HepG2 (cell line): ENCODE results near the gene TICAM2. TPM values are rescaled to one million over a fixed set of nuclear protein-coding genes. Genes with fewer than 3 reads are reported as not detected.

Experiments
- ATF2 ChIP-seq: sonication (generic); formaldehyde crosslinking; IDR thresholded peaks from 2 replicates; pipeline ENCODE4 v1.4.0; 2020; ENCODE audit warnings: missing genetic modification reagents
- CENPBD1 ChIP-seq: sonication (generic); formaldehyde crosslinking; IDR thresholded peaks from 2 replicates; pipeline ENCODE4 v1.8.0; 2022; ENCODE audit warnings: missing genetic modification reagents, low read depth, mild to moderate bottlenecking, borderline replicate concordance
- ELF1 ChIP-seq: sonication (generic); formaldehyde crosslinking; IDR thresholded peaks from 2 replicates; pipeline ENCODE4 v1.4.0; 2020; ENCODE audit warnings: missing genetic modification reagents
- IKZF5 ChIP-seq: IDR thresholded peaks from 2 replicates; pipeline ENCODE4 v1.6.1; 2018; ENCODE audit warnings: missing genetic modification reagents, mild to moderate bottlenecking, missing compliant biosample characterization
- MAFG ChIP-seq: sonication (generic); formaldehyde crosslinking; IDR thresholded peaks from 2 replicates; pipeline ENCODE4 v1.5.1; 2020; ENCODE audit warnings: mild to moderate bottlenecking, missing genetic modification reagents
- MIER3 ChIP-seq: IDR thresholded peaks from 2 replicates; pipeline ENCODE4 v1.6.1; 2016; ENCODE audit warnings: missing compliant biosample characterization, borderline replicate concordance
- MLX ChIP-seq: IDR thresholded peaks from 2 replicates; pipeline ENCODE4 v1.6.1; 2016
- MYC ChIP-seq: sonication (generic); formaldehyde crosslinking; IDR thresholded peaks from 2 replicates; pipeline ENCODE4 v1.9.0; 2021; ENCODE audit warnings: missing genetic modification reagents, borderline replicate concordance
- NFKBIZ ChIP-seq: IDR thresholded peaks from 2 replicates; pipeline ENCODE4 v1.6.1; 2018; ENCODE audit warnings: missing genetic modification reagents, missing compliant biosample characterization
- STAT5B ChIP-seq: sonication (generic); formaldehyde crosslinking; IDR thresholded peaks from 2 replicates; pipeline ENCODE4 v1.4.0; 2020; ENCODE audit warnings: missing genetic modification reagents
- ZBTB2 ChIP-seq: sonication (generic); formaldehyde crosslinking; IDR thresholded peaks from 2 replicates; pipeline ENCODE4 v1.8.0; 2022; ENCODE audit warnings: low read depth, missing genetic modification reagents
- ZBTB20 ChIP-seq: sonication (generic); formaldehyde crosslinking; IDR thresholded peaks from 2 replicates; pipeline ENCODE4 v1.8.1; 2023; ENCODE audit warnings: missing genetic modification reagents, low read depth, mild to moderate bottlenecking, borderline replicate concordance
- ZBTB33 ChIP-seq: sonication (generic); formaldehyde crosslinking; IDR thresholded peaks from 2 replicates; pipeline ENCODE4 v1.4.0; 2020; ENCODE audit warnings: missing genetic modification reagents
- ZFP41 ChIP-seq: sonication (generic); formaldehyde crosslinking; IDR thresholded peaks from 2 replicates; pipeline ENCODE4 v1.4.0; 2020; ENCODE audit warnings: mild to moderate bottlenecking, missing genetic modification reagents, borderline replicate concordance
- ZMAT3 ChIP-seq: sonication (generic); formaldehyde crosslinking; conservative IDR thresholded peaks from 2 replicates; pipeline ENCODE4 v1.7.0; 2021; ENCODE audit warnings: missing genetic modification reagents
- ZMYM2 ChIP-seq: sonication (generic); formaldehyde crosslinking; IDR thresholded peaks from 2 replicates; pipeline ENCODE4 v1.8.0; 2022; ENCODE audit warnings: mild to moderate bottlenecking, missing genetic modification reagents
- ZNF205 ChIP-seq: IDR thresholded peaks from 2 replicates; pipeline ENCODE4 v1.6.1; 2018; ENCODE audit warnings: missing biosample characterization, missing genetic modification reagents
- ZNF652 ChIP-seq: IDR thresholded peaks from 2 replicates; pipeline ENCODE4 v1.6.1; 2016; ENCODE audit warnings: low read depth, borderline replicate concordance
- ZNF660 ChIP-seq: sonication (generic); formaldehyde crosslinking; IDR thresholded peaks from 2 replicates; pipeline ENCODE4 v1.5.1; 2020; ENCODE audit warnings: mild to moderate bottlenecking, low read depth, missing genetic modification reagents, borderline replicate concordance
- ZNF720 ChIP-seq: sonication (generic); formaldehyde crosslinking; IDR thresholded peaks from 2 replicates; pipeline ENCODE4 v1.4.0; 2020; ENCODE audit warnings: missing genetic modification reagents
- ZNF775 ChIP-seq: sonication (generic); formaldehyde crosslinking; IDR thresholded peaks from 2 replicates; pipeline ENCODE4 v1.4.0; 2020; ENCODE audit warnings: missing genetic modification reagents, mild to moderate bottlenecking, moderate library complexity, borderline replicate concordance
- ZSCAN22 ChIP-seq: sonication (generic); formaldehyde crosslinking; IDR thresholded peaks from 2 replicates; pipeline ENCODE4 v1.4.0; 2020; ENCODE audit warnings: mild to moderate bottlenecking, missing genetic modification reagents
- polyA plus RNA-seq, 8 experiments: library from polyadenylated mRNA; depleted of rRNA in 3 of 8; stranded (reverse) in 7 of 8; unstranded in 1 of 8; fragments of >200 nt; fragmentation: Illumina TruSeq in 4 of 8; extraction: Trizol in 4 of 8; gene quantifications; 2 replicates each; pipeline versions ENCODE4 v1.2.1 to v1.2.3, GENCODE V29; 2011 to 2016; ENCODE audit warnings: low read depth in 4 of 8, missing spikeins in 1 of 8, mixed read lengths in 1 of 8; ENCODE audit not compliant: insufficient read depth in 1 of 8
- total RNA-seq, 5 experiments: library from RNA; depleted of rRNA; stranded (reverse); fragments of >200 nt; fragmentation: Illumina TruSeq; extraction: Trizol; gene quantifications; 2 replicates each; pipeline ENCODE4 v1.2.3, GENCODE V29; 2016; ENCODE audit warnings: low read depth in 1 of 5

Gene TICAM2
- total and polyA plus RNA-seq, 2 of the 13 experiments (the other 11 are each of a cell fraction or from before 2014, with no cell fraction given) = 0.04 TPM; not detected in 1

- TF ChIP-seq MIER3 (CRISPR knock-in tag) (peak; percentile 66; the same call in 1 of the 2 replicates), ZNF205 (CRISPR knock-in tag) (no peak; the same call in 1 of the 2 replicates), ZMAT3 (CRISPR knock-in tag) (peak; percentile 75; the same call in 1 of the 2 replicates), ZNF652 (CRISPR knock-in tag) (no peak), ZNF775 (no peak), ZBTB33 (CRISPR knock-in tag) (no peak), IKZF5 (CRISPR knock-in tag) (peak; percentile 94), CENPBD1 (CRISPR knock-in tag) (no peak), NFKBIZ (CRISPR knock-in tag) (peak; percentile 51; the same call in 1 of the 2 replicates), ZNF720 (CRISPR knock-in tag) (no peak), MLX (CRISPR knock-in tag) (peak; percentile 65; the same call in 1 of the 2 replicates), MAFG (CRISPR knock-in tag) (no peak), MYC (CRISPR knock-in tag) (peak; percentile 97), STAT5B (no peak), ELF1 (CRISPR knock-in tag) (peak; percentile 87), ZMYM2 (CRISPR knock-in tag) (peak; percentile 42; the same call in 1 of the 2 replicates), ZNF660 (CRISPR knock-in tag) (no peak), ZBTB20 (CRISPR knock-in tag) (no peak), ZBTB2 (peak; percentile 68; the same call in 1 of the 2 replicates), ZSCAN22 (no peak), ZFP41 (0 out of 2 replicates have a peak, but pooled peaks have one; percentile 57), ATF2 (peak; percentile 70; the same call in 1 of the 2 replicates)
These were observed 23.5 kb upstream of the TICAM2 start, which contains the start of gene TMED7 (continued) for GRCh38 chr5:115625579-115626444.
